ENCODE data around the gene ZNF827.

Gene ZNF827

DNA sequence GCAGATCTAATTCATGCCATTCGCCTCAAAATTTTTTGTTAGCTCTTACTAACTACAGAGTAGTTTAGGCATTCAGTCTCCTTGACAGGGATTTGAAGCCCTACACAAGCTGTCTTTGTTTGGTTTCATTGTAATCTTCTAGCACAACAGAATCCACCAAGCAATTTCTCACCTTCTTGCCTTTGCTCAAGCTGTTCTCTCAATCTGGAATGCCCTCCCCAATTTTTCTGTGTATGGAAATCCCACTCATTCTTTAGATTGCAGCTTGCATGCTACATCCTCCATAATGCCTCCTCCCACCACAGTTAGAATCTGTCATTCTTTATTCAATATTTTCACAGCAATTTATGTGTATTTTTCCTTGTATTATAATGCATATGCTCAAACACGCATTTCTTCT lies 195.0 kb downstream of the ZNF827 start:
- DNase-seq, result no peak

DNA sequence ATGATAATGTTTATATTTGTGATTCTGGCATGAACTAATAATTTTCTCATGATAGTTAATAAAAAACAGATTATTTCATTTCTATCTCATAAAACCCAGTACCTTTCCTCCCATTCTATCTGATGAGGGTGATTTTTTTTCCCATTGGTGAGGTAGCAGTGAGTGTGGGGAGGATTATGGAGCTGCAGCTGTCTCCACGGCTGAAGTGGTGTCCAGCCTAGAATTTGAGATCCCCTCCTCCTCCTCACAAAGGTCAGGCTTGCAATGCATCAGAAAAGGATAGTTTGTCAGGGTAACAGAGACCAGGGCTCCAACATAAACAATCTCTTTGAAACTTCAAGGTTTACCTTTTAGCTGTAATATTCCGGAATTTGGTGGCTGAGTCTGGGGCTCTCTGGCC lies 197.8 kb downstream of the ZNF827 start:
- no peak for DNase-seq

DNA sequence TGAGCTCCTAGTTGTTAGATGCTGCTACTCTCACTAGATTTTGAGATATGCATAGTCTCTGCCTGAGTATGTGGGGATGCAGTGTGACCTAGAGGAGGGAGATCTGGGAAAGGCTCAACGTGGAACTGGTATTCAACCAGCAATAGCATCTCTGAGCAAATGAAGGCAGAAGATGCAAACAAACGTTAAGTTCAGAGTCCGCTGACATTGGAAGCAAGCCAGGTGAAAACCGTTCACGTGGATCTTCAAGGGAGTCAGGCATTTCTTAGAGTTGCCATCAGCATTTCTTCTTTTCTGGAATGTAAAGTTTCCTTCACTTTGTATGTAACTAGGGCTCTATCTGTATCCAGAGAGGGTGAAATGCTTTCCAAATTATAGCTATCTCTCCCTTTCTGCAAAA lies 198.8 kb downstream of the ZNF827 start:
- no peak for DNase-seq

DNA sequence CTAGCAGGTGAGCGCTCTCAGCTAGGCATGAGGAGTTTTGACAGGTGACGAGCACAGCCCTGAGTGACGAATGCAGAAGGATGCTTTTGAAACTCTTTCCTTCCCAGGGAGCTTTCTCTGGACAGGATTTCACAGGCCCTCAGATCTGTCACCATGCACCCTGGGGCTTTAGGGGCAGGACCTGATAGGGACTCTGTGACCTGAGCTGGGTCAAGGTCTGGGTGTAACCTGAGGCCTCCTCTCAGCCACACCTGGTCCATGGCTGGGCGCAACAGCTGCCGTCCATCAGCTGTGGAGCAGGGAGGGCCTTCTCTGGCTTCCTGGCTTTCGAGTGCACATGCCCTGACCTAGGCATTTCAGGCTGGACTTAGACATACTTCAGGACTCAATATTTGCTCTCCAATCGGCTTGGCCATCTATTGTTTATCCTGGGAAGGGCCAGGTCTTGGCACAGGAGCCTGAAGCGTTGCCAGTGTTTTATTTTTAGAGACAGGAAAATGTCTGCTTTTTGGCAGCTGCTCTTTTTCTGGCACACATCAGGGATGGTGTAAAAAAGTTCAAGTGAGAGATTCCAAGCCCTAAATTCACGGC lies 202.3 kb downstream of the ZNF827 start:
- no peak for DNase-seq

DNA sequence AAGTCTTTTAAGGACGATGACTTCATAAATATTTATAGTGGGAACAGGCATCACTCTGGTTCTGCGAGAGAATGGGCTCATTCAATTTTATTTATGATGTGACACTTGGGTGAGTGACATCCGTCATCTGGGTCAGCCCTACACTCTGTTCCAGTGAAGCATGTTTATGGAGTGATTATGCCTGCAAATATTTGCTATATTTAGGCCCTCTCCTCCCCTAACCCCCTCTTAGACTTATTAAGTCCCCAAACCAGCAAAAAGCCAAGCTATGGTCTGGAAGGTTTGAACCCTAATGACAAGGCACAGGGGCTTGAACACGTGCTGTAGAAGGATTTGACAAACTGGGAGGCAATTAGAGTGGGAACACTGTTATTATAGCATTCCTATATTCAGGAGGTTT lies 202.8 kb downstream of the ZNF827 start:
- no peak for DNase-seq

DNA sequence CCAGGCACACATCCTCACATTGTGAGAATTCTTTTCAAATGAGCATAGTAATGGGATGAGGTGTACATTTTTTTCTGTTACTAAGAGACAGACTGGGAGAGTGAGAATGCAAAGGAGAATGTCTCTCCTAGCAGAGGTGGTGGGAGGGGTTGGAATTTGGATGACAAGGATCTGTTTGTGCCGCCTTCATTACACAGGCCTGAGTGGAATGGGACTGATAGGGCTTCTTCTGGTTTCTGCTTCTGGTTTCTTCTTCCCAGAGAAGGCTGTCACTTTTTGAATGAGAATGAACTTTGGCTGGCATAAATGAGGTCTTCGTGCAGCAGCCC lies 203.3 kb downstream of the ZNF827 start:
- DNase-seq, result no peak

DNA sequence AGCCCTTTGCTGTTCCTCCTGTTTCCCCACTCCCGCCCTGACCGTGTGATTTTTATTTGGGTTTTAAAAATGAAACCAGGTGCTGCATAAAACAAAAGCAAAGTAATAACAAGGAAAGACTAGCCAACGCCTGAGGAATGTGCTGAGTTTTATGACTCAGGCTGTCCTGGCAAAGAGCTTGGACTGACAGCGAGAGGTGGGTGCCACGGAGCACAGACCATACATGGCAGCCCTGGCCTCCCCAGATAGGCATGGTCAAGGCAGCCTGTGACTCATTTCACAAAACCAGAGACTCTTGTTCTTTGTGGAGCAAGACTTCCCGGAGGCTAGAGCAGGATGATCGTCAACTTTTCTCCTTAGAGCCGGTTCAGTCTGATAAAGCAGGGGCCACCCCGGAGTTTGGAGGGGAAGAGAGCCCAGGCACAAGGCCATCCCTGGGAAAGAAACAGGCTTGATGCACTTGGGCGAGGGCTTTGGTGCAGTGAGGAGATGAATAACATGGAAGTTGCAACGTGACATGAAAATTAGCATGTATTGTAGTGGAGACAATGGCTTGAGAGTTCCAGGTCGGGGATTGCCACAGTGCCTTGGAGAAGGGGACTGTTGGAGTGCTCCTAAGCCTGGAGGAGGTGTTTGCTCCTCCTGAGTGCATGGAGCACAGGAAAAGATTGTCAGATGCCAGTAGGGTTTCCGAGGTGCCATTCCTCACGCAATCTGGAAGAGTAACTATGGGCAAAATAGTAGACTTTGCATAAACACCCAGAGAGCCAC lies 203.9 kb downstream of the ZNF827 start:
- DNase-seq, result no peak

DNA sequence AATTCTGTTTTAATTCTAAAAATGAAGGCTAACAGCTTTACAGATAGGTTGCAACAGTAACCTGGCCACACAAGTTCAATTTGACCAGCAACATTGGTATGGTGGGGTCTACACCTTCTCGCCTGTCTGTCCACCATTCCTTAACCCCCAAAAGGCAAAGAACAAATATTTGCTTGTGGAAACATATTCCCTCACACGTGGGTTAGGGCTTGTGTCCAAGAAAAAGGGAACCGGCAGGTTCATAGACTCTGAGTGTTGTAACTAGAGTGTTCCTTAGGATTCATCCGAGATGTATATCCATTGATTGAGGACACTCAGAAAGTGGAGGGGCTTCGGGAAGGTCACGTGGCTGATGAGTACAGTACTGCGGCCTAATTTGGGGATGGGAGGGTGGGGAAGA lies 204.6 kb downstream of the ZNF827 start:
- DNase-seq, result no peak

DNA sequence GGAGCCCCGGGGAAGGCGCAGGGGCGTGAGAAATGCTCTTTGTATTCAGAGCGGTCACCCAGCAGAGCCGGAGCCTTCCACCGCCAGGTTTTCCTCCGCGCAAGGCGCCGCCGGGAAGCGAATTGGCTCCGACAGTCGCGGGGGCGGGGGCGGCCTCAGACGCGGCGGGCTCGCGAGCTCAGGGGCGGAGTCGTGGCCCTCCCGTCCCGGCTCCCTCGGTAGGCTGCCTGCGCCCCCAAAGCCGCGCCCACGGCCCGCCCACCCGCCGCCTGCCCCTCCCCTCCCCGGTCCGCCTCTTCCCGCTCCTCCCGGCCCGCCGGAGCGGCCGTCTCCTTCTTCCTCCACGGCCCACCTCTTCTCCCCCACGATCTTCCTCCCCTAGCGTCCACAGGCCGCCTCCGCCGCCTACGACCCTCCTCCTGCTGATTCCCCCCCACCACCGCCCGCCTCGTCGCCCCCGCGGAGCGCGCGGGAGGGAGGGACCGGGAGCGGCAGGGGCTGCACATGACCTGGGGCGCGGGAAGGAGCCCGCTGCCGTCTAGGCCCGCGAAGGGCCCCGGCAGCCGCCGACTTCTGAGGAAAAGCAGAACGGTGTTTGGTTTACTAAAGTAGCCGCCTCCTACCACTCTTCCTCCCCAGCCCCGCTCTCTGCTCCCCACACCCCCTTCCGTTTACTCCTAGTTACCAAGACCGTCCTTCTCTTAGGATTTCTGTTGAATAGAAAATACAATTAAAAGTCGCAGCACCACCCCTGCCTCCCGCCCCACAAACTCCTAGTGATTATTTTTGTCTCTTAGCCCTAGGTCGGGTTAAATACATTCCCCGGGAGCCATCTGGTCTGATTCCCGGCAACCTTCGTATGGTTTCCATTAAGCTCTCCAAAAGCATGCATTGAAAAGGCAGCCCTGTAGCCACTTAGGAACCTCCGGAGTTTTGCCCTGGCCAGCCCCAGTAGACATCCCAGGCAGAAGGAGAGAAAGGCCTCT lies 205.4 kb downstream of the ZNF827 start:
- peak; percentile 76 for DNase-seq

DNA sequence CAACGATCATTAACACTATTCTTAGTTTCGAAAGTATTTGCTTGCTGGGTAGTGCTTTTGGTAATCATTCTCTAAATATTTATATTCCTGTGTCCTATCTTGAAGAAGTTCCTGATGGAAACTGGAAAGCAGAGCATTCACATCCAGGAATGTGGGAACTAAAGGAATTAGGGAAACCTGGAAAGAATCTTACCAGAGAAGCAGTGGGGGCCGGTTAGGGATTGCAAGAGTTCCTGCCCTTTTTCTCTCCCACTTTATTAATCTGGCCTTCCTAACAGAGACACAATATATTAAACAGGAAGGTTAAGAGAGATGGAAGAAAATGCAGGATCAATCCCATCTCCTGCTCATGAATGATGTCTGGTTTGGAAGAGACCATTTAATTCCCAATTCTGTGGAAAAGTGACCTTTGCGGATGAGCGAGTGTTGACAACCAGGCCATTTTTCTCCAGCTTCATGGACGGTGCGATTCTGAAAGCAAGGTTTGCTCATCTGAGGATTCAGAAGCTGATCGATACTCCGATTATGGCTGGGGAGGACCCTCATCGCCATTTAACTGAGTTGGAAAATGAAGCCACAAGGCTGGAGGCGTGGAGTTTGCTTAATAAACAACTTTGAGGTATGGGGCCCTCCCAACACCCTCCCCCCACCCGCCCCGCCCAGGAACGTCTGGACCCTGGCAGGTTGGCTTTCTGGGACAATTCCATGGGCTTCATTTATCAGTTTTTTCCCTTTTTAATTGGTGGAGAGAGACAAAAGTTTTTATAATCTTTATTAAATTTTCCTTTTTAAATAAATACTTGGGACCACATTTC lies 206.4 kb downstream of the ZNF827 start:
- DNase-seq, result no peak

DNA sequence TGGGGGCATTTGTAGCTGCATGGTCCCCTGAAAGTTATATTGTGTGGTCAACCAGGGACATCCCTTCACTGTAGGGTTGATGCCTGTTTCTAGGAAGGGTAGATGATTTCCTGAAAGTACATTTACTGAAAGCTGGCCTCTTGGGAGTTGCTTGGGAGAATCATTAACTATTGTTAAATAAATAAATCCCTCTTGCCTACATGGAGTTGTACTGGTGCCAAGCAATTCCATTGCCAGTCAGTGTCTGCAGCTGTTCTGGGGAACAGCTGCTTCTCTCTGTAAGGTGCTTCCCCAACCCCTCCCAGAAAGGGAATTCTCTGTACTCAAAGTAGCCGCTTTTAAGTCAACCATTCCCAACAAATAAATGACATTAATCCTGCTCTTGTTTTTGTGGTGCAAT lies 207.6 kb downstream of the ZNF827 start:
- DNase-seq, result no peak

DNA sequence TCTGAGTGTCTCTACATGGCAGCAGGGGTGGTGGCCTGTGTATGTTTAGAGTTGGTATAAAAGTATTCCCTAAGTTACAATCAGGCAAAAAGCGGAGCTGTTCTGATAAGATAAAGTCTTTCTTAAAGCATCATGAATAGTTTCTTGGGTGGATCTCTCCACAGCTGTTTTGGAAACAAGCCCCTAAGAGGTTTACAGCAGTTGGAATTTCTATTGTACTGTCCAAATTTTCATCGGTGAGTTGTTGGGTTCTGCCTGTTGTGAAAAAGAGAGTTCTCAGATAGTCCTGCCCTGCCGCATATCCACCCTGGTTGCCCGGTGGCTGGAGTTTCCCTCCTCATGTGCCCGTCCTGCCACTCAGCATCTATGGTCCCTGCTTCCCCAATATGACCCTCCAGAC lies 208.6 kb downstream of the ZNF827 start:
- DNase-seq, result no peak

DNA sequence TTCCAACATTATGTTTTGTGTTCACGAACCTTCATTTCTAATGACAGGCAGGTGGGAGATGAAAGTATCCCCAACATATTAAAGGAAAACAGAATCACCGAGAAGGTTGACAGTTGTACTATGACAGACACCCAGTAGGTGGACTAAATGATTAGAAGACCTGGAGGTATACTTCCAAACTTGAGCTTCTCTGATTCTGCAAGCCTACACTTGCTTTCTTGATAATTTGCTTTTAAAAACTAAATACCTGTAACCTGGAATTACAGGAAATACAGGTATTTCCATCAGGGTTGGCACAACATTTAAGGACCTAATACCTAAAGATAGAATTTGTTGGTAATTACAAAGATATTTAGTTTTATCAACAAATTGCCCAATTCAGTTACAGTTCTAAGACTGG lies 215.3 kb downstream of the ZNF827 start:
- no peak for DNase-seq

DNA sequence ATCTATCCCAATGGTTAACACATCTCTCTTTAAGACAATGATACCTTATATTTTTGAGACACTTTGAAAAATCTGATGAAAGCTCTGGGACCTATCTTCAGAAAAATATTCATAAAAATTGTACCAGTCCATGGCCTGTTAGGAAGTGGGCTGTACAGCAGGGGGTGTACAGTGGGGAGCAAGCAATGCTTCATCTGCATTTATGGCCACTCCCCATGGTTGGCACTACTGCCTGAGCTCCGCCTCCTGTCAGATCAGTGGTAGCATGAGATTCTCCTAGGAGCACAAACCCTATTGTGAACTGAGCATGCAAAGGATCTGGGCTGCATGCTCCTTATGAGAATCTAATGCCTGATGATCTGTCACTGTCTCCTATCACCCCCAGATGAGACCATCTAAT lies 216.1 kb downstream of the ZNF827 start:
- DNase-seq, result no peak

DNA sequence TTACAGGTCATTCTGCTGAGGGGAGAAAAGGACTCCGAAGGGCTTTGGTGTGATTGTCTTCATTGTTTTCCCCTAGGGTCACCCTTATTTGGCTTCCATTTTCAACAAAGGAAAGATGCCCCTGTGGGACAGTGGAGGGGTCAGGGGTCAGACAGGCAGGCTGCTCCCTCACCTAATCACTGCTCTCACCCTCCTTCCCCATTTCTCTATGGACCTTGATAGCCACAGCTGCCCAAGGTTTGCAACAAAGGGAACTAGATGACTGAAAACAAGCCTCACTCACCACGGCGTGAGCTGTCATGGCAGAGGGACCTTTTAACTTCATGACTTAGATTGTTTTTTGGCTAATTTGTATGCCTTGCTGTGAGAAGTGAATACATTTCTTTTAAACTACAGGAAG lies 218.0 kb downstream of the ZNF827 start:
- no peak for DNase-seq

DNA sequence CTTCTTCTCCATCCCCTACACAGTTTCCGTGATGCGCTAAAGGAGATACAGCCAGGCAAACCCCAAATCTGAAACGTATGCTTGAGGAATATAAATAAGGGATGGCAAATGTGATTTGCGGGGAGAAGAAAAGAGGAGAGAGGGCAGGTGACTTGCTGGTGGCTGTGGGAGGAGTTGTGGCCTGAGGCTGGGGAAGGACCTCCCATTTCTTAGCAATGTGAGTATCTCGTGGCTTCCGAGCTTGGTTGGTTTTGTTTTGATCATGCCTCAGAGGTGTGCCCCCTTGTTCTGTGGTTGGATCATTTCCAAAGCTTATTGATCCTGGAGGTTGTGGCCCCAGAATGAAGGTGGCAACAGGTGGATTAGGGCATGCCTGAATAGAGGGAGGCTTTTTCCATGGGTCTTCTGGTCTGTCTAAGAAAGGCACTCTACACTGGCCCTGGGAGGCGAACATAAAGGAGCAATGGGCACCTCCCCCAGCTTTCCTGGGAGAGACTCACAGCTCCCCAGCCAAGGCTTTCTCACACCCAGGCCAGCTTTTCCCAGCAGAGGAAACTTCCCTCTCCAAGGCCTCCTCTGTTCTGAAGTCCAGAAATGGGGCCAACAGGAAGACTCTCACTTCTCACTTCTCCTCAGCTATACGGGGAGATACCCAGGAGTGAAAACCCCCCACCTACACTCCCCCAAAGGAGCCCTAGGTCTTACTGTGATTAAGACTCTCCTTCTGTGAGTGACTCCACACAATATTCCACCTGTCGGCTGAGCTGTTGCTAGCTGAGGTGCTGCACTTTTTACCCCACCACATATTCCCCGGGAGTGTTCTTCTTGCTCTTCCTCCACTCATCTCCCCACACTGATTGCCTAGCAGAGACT lies 218.6 kb downstream of the ZNF827 start:
- DNase-seq, result no peak

DNA sequence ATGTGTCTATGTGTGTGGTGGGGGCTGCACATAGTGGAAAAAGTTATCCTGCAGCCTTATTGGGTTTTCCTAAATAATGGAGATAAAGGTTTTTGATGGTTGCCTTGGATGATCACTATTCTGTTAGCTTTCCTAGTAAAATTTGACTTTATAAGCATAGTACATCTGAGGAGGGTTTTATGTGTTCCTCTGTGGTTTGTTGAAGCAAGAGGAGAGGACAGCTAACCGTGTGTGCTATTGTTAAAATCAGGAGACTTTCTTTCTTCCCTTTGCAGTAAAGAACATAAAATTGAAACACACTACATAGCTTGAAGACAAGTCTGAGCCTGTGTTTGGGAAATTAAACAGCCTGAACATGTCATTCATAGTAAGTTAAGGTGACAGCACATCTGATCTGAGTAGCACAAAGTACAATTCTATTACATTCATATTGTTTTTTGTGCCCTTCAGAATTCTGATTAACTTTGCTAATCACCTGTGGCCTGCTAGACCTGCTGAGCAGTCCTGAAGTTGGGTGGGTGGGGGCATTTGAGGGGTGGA lies 221.9 kb downstream of the ZNF827 start:
- DNase-seq, result no peak

DNA sequence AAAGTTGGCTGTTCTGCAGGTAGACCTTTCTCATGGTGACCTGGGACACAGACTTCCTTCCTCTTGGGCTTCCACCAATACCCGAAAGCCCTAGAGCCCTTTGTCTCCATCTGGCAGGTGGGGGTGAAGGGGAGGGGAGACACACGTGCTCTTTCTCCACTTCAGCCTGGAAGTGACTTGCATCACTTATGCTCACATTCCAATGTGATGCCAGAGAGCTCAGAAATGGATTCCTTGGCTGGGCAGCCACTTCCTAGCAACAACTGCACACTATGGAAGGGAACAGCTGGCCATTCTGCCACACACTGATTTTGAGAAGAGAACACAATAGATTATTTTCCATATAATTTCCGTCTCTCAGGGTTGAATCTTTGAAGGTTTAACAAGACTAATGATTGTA lies 222.4 kb downstream of the ZNF827 start:
- DNase-seq, result no peak

DNA sequence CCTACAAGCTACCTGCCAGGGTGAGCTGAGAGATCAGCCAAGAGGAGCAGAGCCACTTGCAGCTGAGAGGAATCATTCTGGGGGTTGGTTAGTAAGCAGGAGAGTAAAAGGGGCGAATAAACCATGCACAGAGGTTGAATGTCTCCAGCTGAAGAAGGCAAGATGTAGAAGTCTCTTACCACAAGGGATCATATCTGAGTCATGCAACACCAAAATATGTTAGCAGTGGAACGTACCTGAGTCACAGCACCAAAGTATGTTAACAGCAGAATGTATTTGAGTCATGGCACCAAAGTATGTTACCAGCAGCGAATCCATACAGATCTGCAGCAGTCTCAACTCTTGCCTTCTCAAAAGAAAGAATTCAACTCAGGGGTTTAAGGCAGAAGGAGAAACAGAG lies 228.8 kb downstream of the ZNF827 start:
- no peak for DNase-seq

DNA sequence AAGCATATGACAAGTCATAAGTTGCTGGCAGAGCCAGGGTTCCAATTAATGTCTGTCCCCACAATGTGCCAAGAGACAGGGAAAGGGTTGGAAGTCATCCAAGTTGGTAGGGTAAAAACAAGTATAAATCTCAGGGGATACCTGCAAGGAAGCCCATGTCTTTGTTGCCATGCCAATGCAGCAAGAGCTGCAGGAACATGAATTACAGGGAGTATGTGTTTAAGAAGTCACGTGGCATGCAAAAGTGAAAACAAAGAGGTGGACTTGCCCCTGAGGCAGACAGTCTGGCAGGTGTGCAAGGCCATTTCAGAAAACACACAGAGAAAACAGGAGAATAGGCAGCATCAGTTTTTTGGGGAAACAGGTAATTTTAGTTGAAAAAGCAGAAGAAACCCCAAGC lies 229.3 kb downstream of the ZNF827 start:
- DNase-seq, result no peak

Measured in activated T-cell treated with anti-CD3 and anti-CD28 coated beads for 4 hours (primary cell).